Measurements from ENCODE around the gene RAX.

RAX gene

GRCh38 chr18:59293317-59293716 lies 20.1 kb upstream of the RAX start:
- Histone ChIP-seq H3K27ac (ENCODE audit: low read depth, low read length) (no peak overlapping the region), H3K9me3 (ENCODE audit: control insufficient read depth, insufficient read depth, low read length) (no peaks in the 10 kb centered on the region), H3K27me3 (ENCODE audit: control insufficient read depth, low read length) (peaks cover 14% of the 10 kb centered on the region), H3K4me3 (ENCODE audit: low read length) (no peak overlapping the region), H3K9me2 (replicated peaks; ENCODE audit: control insufficient read depth, low read length) (no peaks in the 10 kb centered on the region), H3K4me1 (ENCODE audit: control insufficient read depth, low read length) (no peaks in the 10 kb centered on the region), H3K4me2 (ENCODE audit: low read length) (no peak overlapping the region), H3K79me2 (ENCODE audit: control insufficient read depth, low read length) (no peaks in the 10 kb centered on the region), H3F3A (ENCODE audit: control insufficient read depth, insufficient read depth) (no peaks in the 10 kb centered on the region), H3K36me3 (ENCODE audit: control insufficient read depth, low read length) (no peaks in the 10 kb centered on the region), H4K20me1 (ENCODE audit: control insufficient read depth, insufficient read depth, low read depth, low read length) (no peaks in the 10 kb centered on the region)
- TF ChIP-seq EZH2phosphoT487 (IDR thresholded peaks at IDR 0.05; ENCODE audit: borderline replicate concordance, low read length) (no peak), CTCF (IDR thresholded peaks at IDR 0.05; ENCODE audit: low read depth, low read length, poor library complexity, severe bottlenecking) (no peak)

GRCh38 chr18:59286341-59286740 lies 13.1 kb upstream of the RAX start:
- H4K20me1 ChIP-seq (ENCODE audit: control insufficient read depth, insufficient read depth, low read depth, low read length) = no peaks in the 10 kb centered on the region
- peaks cover 16% of the 10 kb centered on the region for H3K27me3 ChIP-seq (ENCODE audit: control insufficient read depth, low read length)
- no peaks in the 10 kb centered on the region for H3K36me3 ChIP-seq (ENCODE audit: control insufficient read depth, low read length)
- no peak for TF ChIP-seq CTCF (IDR thresholded peaks at IDR 0.05; ENCODE audit: low read depth, low read length, poor library complexity, severe bottlenecking)
- no peak for TF ChIP-seq EZH2phosphoT487 (IDR thresholded peaks at IDR 0.05; ENCODE audit: borderline replicate concordance, low read length)
- no peaks in the 10 kb centered on the region for H3K9me3 ChIP-seq (ENCODE audit: control insufficient read depth, insufficient read depth, low read length)
- no peaks in the 10 kb centered on the region for H3K9me2 ChIP-seq (replicated peaks; ENCODE audit: control insufficient read depth, low read length)
- no peaks in the 10 kb centered on the region for H3F3A ChIP-seq (ENCODE audit: control insufficient read depth, insufficient read depth)
- H3K4me3 ChIP-seq (ENCODE audit: low read length) = no peak overlapping the region
- H3K4me2 ChIP-seq (ENCODE audit: low read length) = no peak overlapping the region
- no peak overlapping the region for H3K27ac ChIP-seq (ENCODE audit: low read depth, low read length)
- no peaks in the 10 kb centered on the region for H3K79me2 ChIP-seq (ENCODE audit: control insufficient read depth, low read length)
- H3K4me1 ChIP-seq (ENCODE audit: control insufficient read depth, low read length) = no peaks in the 10 kb centered on the region

- H3K27ac ChIP-seq (ENCODE audit: low read depth, low read length) = no peak overlapping the region
- H3K4me2 ChIP-seq (ENCODE audit: low read length) = no peak overlapping the region
- H3K79me2 ChIP-seq (ENCODE audit: control insufficient read depth, low read length) = no peaks in the 10 kb centered on the region
- peaks cover 32% of the 10 kb centered on the region for H3K27me3 ChIP-seq (ENCODE audit: control insufficient read depth, low read length)
- no peaks in the 10 kb centered on the region for H3F3A ChIP-seq (ENCODE audit: control insufficient read depth, insufficient read depth)
- H3K4me3 ChIP-seq (ENCODE audit: low read length) = no peak overlapping the region
- no peaks in the 10 kb centered on the region for H3K9me2 ChIP-seq (replicated peaks; ENCODE audit: control insufficient read depth, low read length)
- no peaks in the 10 kb centered on the region for H4K20me1 ChIP-seq (ENCODE audit: control insufficient read depth, insufficient read depth, low read depth, low read length)
- TF ChIP-seq EZH2phosphoT487 (IDR thresholded peaks at IDR 0.05; ENCODE audit: borderline replicate concordance, low read length) (no peak), CTCF (IDR thresholded peaks at IDR 0.05; ENCODE audit: low read depth, low read length, poor library complexity, severe bottlenecking) (no peak)
- H3K4me1 ChIP-seq (ENCODE audit: control insufficient read depth, low read length) = no peaks in the 10 kb centered on the region
- H3K9me3 ChIP-seq (ENCODE audit: control insufficient read depth, insufficient read depth, low read length) = no peaks in the 10 kb centered on the region
- no peaks in the 10 kb centered on the region for H3K36me3 ChIP-seq (ENCODE audit: control insufficient read depth, low read length)
Measured at GRCh38 chr18:59282341-59282740, 9.1 kb upstream of the RAX start.

- Histone ChIP-seq H3K79me2 (ENCODE audit: control insufficient read depth, low read length) (no peaks in the 10 kb centered on the region), H3K9me2 (replicated peaks; ENCODE audit: control insufficient read depth, low read length) (no peaks in the 10 kb centered on the region), H3K4me2 (ENCODE audit: low read length) (no peak overlapping the region), H3K36me3 (ENCODE audit: control insufficient read depth, low read length) (no peaks in the 10 kb centered on the region), H3F3A (ENCODE audit: control insufficient read depth, insufficient read depth) (no peaks in the 10 kb centered on the region), H4K20me1 (ENCODE audit: control insufficient read depth, insufficient read depth, low read depth, low read length) (no peaks in the 10 kb centered on the region), H3K4me3 (ENCODE audit: low read length) (no peak overlapping the region), H3K27me3 (ENCODE audit: control insufficient read depth, low read length) (peaks cover 35% of the 10 kb centered on the region), H3K9me3 (ENCODE audit: control insufficient read depth, insufficient read depth, low read length) (no peaks in the 10 kb centered on the region), H3K4me1 (ENCODE audit: control insufficient read depth, low read length) (no peaks in the 10 kb centered on the region), H3K27ac (ENCODE audit: low read depth, low read length) (no peak overlapping the region)
- TF ChIP-seq EZH2phosphoT487 (IDR thresholded peaks at IDR 0.05; ENCODE audit: borderline replicate concordance, low read length) = no peak
- TF ChIP-seq CTCF (IDR thresholded peaks at IDR 0.05; ENCODE audit: low read depth, low read length, poor library complexity, severe bottlenecking) = no peak
Measured at GRCh38 chr18:59279722-59280121, 6.5 kb upstream of the RAX start.

Measured in DOHH2 (cell line).